Activated B cell treated with CpG ODN at 0.5 μM for 24 hours (primary cell): Measurements from ENCODE around the gene SMIM31. TPM values are rescaled to one million over a fixed set of nuclear protein-coding genes. Genes with fewer than 3 reads are reported as not detected.
A peak's percentile ranks its signal among the peaks of the same experiment; 100 is the strongest.

Source experiments
- ATAC-seq: fragments of 200-7000 bp; cut with Tn5 transposase; one replicate; pipeline ENCODE4 v1.10.0; 2021; ENCODE audit warnings: low read depth, mild to moderate bottlenecking, moderate library complexity
- CTCF ChIA-PET: fragments of 350-600 bp; sonication (Branson Sonifier 250); formaldehyde crosslinking; loops from one replicate; lab custom pipeline; 2021; ENCODE audit warnings: antibody characterized with exemption; lab: Charles Lee
- POLR2A ChIA-PET: fragments of 350-600 bp; sonication (Branson Sonifier 250); formaldehyde crosslinking; loops from one replicate; lab custom pipeline; 2021; ENCODE audit warnings: antibody characterized with exemption; lab: Charles Lee
- DNase-seq: peaks from one replicate; pipeline ENCODE4 v3.0.0; 2022
- H3K27ac Mint-ChIP-seq: one replicate; pipeline ENCODE4 v1.8.0; 2020; ENCODE audit warnings: mixed read lengths
- H3K27me3 Mint-ChIP-seq: one replicate; pipeline ENCODE4 v1.8.0; 2021; ENCODE audit warnings: mixed read lengths
- H3K36me3 Mint-ChIP-seq: one replicate; pipeline ENCODE4 v1.8.0; 2021; ENCODE audit warnings: low read depth, mixed read lengths
- H3K4me1 Mint-ChIP-seq: one replicate; pipeline ENCODE4 v1.8.0; 2021; ENCODE audit warnings: mixed read lengths
- H3K4me3 Mint-ChIP-seq: one replicate; pipeline ENCODE4 v1.8.0; 2020; ENCODE audit warnings: mild to moderate bottlenecking, mixed read lengths
- H3K9me3 Mint-ChIP-seq: one replicate; pipeline ENCODE4 v1.8.0; 2020; ENCODE audit warnings: mixed read lengths
- intact Hi-C: fragments of 100-400 bp; cut with micrococcal nuclease; formaldehyde crosslinking; loops from one replicate; pipeline ENCODE4 v1.15.1; 2024
- total RNA-seq: library from RNA; stranded (reverse); gene quantifications from 2 replicates; pipeline ENCODE4 v1.2.3, GENCODE V29; 2022
- TF ChIP-seq, protein P1 (sequence below): fragments of 200-600 bp; IDR thresholded peaks from one replicate; pipeline ENCODE4 v1.8.0; 2022; ENCODE audit warnings: antibody characterized with exemption, mild to moderate bottlenecking

Gene SMIM31
- total RNA-seq, 1 donor from 2014 or later, result not detected

- TF ChIP-seq, protein P1, sequence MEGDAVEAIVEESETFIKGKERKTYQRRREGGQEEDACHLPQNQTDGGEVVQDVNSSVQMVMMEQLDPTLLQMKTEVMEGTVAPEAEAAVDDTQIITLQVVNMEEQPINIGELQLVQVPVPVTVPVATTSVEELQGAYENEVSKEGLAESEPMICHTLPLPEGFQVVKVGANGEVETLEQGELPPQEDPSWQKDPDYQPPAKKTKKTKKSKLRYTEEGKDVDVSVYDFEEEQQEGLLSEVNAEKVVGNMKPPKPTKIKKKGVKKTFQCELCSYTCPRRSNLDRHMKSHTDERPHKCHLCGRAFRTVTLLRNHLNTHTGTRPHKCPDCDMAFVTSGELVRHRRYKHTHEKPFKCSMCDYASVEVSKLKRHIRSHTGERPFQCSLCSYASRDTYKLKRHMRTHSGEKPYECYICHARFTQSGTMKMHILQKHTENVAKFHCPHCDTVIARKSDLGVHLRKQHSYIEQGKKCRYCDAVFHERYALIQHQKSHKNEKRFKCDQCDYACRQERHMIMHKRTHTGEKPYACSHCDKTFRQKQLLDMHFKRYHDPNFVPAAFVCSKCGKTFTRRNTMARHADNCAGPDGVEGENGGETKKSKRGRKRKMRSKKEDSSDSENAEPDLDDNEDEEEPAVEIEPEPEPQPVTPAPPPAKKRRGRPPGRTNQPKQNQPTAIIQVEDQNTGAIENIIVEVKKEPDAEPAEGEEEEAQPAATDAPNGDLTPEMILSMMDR, result no peak
- Mint-ChIP-seq H3K36me3 (no peaks in the 10 kb centered on the region), H3K4me3 (no peak overlapping the region), H3K9me3 (no peaks in the 10 kb centered on the region), H3K27ac (no peak overlapping the region), H3K27me3 (no peaks in the 10 kb centered on the region), H3K4me1 (no peaks in the 10 kb centered on the region)
- DNase-seq (no peak), ATAC-seq (no peak)
- intact Hi-C loops, result loop anchor here (5.0 kb wide), 2 partner anchors 974 to 1049 kb away; no protein-coding TSS in a partner anchor
- POLR2A ChIA-PET, result no interaction called here
- CTCF ChIA-PET, result interaction anchor here (0.9 to 3.4 kb wide), 8 partner anchors 9 to 1246 kb away, joined by 3 to 30 read pairs (median 6); no protein-coding TSS in a partner anchor
These were observed 23.1 kb upstream of the SMIM31 start for GRCh38 chr4:164730705-164731393.

GRCh38 chr4:164731827-164732474 is 22.0 kb upstream of the SMIM31 start:
- POLR2A ChIA-PET, result no interaction called here
- intact Hi-C loops, result loop anchor here (1.0 to 5.0 kb wide), 4 partner anchors 975 to 1248 kb away; no protein-coding TSS in a partner anchor
- CTCF ChIA-PET, result interaction anchor here (0.5 to 3.4 kb wide), 9 partner anchors 8 to 1768 kb away, joined by 3 to 30 read pairs (median 5); no protein-coding TSS in a partner anchor
- TF ChIP-seq, protein P1, result peak; percentile 89
- no peaks in the 10 kb centered on the region for H3K4me1 Mint-ChIP-seq
- H3K27ac Mint-ChIP-seq, result no peak overlapping the region
- DNase-seq (peak; percentile 15), ATAC-seq (peak; percentile 54)
- no peaks in the 10 kb centered on the region for H3K9me3 Mint-ChIP-seq
- H3K36me3 Mint-ChIP-seq, result no peaks in the 10 kb centered on the region
- no peak overlapping the region for H3K4me3 Mint-ChIP-seq
- no peaks in the 10 kb centered on the region for H3K27me3 Mint-ChIP-seq

DNA sequence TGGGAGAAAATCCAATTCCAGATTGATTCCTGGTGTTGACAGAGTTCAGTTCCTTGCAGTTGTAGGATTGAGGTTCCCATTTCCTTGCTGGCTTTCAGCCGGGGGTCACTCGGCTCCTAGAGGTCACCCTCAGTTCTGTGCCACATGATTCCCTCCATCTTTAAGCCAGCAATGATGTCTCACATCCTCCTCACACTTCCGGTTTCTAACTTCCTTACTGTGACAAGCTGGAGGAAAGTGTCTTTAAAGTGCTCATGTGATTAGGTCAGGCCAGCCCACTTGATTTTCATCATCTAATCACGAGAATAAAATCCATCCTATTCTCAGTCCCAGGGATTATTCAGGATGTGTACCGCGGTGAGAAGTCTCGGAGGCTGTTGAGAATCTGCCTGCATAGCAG is 19.4 kb upstream of the SMIM31 start:
- TF ChIP-seq, protein P1, result no peak
- H3K27ac Mint-ChIP-seq, result no peak overlapping the region

DNA sequence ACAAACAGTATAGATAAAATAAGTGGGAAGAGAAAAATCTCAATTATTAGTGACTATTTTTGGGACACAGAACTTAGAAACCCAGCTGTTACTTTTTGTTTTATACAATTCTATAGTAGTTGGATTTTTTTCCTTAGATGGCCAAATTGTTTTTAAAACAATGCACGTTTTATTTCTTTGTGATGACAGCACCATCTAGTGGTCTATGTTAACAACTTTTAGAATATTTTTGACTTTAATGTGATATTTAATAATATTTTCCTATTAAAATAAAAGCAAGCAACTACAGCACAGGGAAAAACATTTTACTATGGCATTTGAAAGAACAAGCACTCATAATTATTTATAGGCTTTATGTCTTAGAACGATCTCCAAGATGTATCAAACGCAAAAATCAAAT is 5.6 kb upstream of the SMIM31 start:
- intact Hi-C loops, result loop anchor here (1.0 to 2.0 kb wide), 3 partner anchors 1198 to 1700 kb away; no protein-coding TSS in a partner anchor
- peaks cover 11% of the 10 kb centered on the region for H3K9me3 Mint-ChIP-seq
- H3K4me3 Mint-ChIP-seq, result no peak overlapping the region
- ChIA-PET POLR2A (no interaction called here), CTCF (interaction anchor here (1.5 kb wide), 1 partner anchor 18 kb away, joined by 3 read pairs; no protein-coding TSS in a partner anchor)
- ATAC-seq (no peak), DNase-seq (no peak)
- no peak overlapping the region for H3K27ac Mint-ChIP-seq
- H3K36me3 Mint-ChIP-seq, result no peaks in the 10 kb centered on the region
- TF ChIP-seq, protein P1, result no peak
- no peaks in the 10 kb centered on the region for H3K27me3 Mint-ChIP-seq
- no peaks in the 10 kb centered on the region for H3K4me1 Mint-ChIP-seq

More for the DNA sequence above, 19.4 kb upstream of the SMIM31 start:
- H3K36me3 Mint-ChIP-seq, result no peaks in the 10 kb centered on the region
- DNase-seq (no peak), ATAC-seq (no peak)
- peaks cover 2% of the 10 kb centered on the region for H3K27me3 Mint-ChIP-seq
- no peaks in the 10 kb centered on the region for H3K4me1 Mint-ChIP-seq
- POLR2A ChIA-PET, result no interaction called here
- no peak overlapping the region for H3K4me3 Mint-ChIP-seq
- H3K9me3 Mint-ChIP-seq, result no peaks in the 10 kb centered on the region
- CTCF ChIA-PET, result interaction anchor here (1.1 kb wide), 1 partner anchor 1178 kb away, joined by 3 read pairs; no protein-coding TSS in a partner anchor
- intact Hi-C loops, result loop anchor here (5.0 kb wide), 2 partner anchors 977 to 1052 kb away; no protein-coding TSS in a partner anchor

- Mint-ChIP-seq H3K27ac (no peak overlapping the region), H3K27me3 (no peaks in the 10 kb centered on the region), H3K4me3 (no peak overlapping the region), H3K36me3 (no peaks in the 10 kb centered on the region), H3K4me1 (no peaks in the 10 kb centered on the region), H3K9me3 (peaks cover 11% of the 10 kb centered on the region)
- no peak for ATAC-seq
- intact Hi-C loops, result no loop called here
- POLR2A ChIA-PET, result no interaction called here
- TF ChIP-seq, protein P1, result no peak
- no peak for DNase-seq
- CTCF ChIA-PET, result no interaction called here
These were observed 1.5 kb downstream of the SMIM31 start for GRCh38 chr4:164755432-164755831.
